ENCODE measurements around the gene ERP29. TPM values are rescaled to one million over a fixed set of nuclear protein-coding genes. Genes with fewer than 3 reads are reported as not detected.
"Not testable (repeated sequence)": the region's sequence is repeated elsewhere in the genome, so short reads cannot be mapped to it uniquely, and the experiment has no call there.

The ERP29 gene
- total RNA-seq, 1 donor from 2014 or later: 95.8 TPM

DNA sequence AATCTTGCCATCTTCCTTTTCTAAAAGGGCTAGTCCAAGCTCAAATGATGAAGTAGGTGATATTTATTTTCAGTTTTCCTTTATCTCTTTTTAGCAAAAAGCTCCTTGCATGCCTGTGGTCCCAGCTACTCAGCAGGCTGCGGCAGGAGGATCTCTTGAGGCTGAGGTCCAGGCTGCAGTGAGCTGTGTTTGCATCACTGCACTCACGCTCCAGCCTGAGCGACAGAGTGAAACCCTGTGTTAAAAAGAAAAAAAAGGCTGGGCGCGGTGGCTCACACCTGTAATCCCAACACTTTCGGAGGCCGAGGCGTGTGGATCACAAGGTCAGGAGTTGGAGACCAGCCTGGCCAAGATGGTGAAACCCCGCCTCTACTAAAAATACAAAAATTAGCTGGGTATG lies 5.3 kb upstream of the ERP29 start:
- Histone ChIP-seq H3K4me3 (ENCODE audit: low read depth, low read length) (no peak overlapping the region), H3K27me3 (ENCODE audit: control insufficient read depth, insufficient read depth, low read length) (no peaks in the 10 kb centered on the region), H3K36me3 (ENCODE audit: control insufficient read depth, insufficient read depth, low read length) (no peaks in the 10 kb centered on the region)
- TF ChIP-seq, protein P1, sequence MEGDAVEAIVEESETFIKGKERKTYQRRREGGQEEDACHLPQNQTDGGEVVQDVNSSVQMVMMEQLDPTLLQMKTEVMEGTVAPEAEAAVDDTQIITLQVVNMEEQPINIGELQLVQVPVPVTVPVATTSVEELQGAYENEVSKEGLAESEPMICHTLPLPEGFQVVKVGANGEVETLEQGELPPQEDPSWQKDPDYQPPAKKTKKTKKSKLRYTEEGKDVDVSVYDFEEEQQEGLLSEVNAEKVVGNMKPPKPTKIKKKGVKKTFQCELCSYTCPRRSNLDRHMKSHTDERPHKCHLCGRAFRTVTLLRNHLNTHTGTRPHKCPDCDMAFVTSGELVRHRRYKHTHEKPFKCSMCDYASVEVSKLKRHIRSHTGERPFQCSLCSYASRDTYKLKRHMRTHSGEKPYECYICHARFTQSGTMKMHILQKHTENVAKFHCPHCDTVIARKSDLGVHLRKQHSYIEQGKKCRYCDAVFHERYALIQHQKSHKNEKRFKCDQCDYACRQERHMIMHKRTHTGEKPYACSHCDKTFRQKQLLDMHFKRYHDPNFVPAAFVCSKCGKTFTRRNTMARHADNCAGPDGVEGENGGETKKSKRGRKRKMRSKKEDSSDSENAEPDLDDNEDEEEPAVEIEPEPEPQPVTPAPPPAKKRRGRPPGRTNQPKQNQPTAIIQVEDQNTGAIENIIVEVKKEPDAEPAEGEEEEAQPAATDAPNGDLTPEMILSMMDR (IDR thresholded peaks at IDR 0.05; ENCODE audit: insufficient read depth, low read length, poor library complexity, severe bottlenecking): no peak
- no peak for DNase-seq (ENCODE audit: low read depth)

DNA sequence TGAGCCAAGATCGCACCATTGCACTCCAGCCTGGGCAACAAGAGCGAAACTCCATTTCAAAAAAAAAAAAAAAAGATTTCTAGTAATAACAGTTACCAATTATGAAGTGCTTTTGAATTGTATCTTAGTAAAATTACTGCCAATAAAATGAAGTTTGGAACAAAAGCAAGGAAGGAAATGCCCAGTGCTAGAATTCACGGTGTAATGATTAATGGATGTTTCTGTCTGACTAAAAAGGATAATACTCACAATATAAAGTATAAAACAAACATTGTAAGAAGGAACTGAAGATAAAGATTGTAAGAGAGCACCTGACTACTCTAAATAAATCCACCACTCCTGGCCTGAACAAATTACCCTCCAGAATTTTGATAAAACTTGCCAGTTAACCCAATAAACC lies 4.3 kb upstream of the ERP29 start:
- TF ChIP-seq, protein P1 (IDR thresholded peaks at IDR 0.05; ENCODE audit: insufficient read depth, low read length, poor library complexity, severe bottlenecking): no peak

DNA sequence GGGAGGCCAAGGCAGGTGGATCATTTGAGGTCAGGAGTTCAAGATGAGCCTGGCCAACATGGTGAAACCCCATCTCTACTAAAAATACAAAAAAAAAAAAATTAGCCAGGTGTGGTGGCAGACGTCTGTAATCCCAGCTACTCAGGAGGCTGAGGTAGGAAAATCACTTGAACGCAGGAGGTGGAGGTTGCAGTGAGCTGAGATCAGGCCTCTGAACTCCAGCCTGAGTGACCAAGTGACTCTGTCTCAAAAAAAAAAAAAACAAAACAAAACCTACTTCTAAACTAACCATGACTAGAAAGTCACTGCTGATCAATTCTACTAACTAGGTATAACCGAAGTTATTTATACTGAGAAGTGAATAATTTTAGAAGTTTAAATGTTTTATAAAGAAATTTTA lies 3.6 kb upstream of the ERP29 start:
- H3K4me3 ChIP-seq (ENCODE audit: low read depth, low read length); H3K27me3 ChIP-seq (ENCODE audit: control insufficient read depth, insufficient read depth, low read length); DNase-seq (ENCODE audit: low read depth); H3K36me3 ChIP-seq (ENCODE audit: control insufficient read depth, insufficient read depth, low read length): not testable (repeated sequence)

More for the DNA sequence above, 4.3 kb upstream of the ERP29 start:
- DNase-seq (ENCODE audit: low read depth): no peak
- H3K27me3 ChIP-seq (ENCODE audit: control insufficient read depth, insufficient read depth, low read length): no peaks in the 10 kb centered on the region
- no peak overlapping the region for H3K4me3 ChIP-seq (ENCODE audit: low read depth, low read length)
- H3K36me3 ChIP-seq (ENCODE audit: control insufficient read depth, insufficient read depth, low read length): no peaks in the 10 kb centered on the region

DNA sequence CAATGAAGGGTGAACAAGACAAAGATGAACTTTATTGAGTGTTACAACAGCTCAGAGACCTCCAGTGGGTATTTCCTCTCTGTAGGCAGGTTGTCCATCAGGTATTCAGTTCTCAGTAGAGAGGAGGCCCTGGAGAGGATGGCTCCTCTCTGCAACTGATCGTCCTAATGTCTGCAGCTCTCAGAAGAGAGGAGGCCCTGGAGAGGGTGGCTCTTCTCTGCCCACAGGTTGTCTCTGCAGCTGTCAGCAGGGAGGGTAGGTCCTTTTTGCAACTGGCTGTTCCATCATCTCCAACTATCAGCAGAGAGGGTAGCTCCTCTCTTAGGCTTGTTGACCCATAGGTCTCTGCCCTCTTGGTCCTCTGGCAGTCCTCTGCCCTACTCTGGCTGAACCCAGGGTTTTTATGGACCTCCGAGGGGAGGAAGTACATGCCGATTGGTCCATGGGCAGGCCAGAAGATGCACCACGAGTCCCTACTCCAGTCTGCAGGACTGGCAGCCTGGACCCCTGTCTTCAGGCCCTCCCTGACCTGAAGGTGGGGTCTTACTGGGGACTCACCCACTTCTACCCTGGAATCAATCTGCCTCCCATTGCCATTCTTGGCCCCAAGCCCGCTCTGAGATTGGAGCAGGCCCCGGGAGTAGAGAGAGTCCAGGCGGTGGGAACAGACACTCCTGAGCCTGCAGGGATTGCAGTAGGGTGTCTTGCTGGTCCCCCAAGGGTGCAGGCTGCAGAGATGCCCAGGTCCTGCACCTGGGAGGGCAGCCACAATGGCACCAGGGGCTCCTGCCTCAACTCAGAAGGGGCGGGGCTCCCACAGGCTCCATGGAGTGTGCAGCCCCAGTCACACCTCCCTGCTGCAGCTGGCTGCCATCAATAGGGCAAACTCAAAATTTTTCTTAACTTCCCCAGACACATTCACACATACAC lies 2.5 kb upstream of the ERP29 start:
- no peak for DNase-seq (ENCODE audit: low read depth)
- no peaks in the 10 kb centered on the region for H3K36me3 ChIP-seq (ENCODE audit: control insufficient read depth, insufficient read depth, low read length)
- H3K4me3 ChIP-seq (ENCODE audit: low read depth, low read length): no peak overlapping the region
- no peaks in the 10 kb centered on the region for H3K27me3 ChIP-seq (ENCODE audit: control insufficient read depth, insufficient read depth, low read length)
- TF ChIP-seq, protein P1 (IDR thresholded peaks at IDR 0.05; ENCODE audit: insufficient read depth, low read length, poor library complexity, severe bottlenecking): no peak

DNA sequence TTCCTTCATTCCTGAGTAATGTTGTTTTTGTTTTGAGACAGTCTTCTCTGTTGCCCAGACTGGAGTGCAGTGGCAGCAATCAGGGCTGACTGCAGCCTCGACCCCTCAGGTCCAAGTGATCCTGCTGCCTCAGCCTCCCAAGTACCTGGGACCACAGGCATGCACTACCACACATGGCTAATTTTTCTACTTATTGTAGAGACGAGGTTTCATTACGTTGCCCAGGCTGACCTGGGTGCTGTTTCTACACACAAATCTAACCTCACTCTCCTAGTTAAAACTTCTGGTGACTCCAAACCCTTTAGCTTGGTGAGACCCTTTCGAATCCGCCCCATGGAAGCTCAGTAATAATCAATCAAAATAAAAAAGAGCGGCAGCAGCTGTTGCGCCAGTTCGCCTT lies 1.5 kb upstream of the ERP29 start:
- DNase-seq (ENCODE audit: low read depth): no peak
- Histone ChIP-seq H3K27me3 (ENCODE audit: control insufficient read depth, insufficient read depth, low read length) (no peaks in the 10 kb centered on the region), H3K36me3 (ENCODE audit: control insufficient read depth, insufficient read depth, low read length) (no peaks in the 10 kb centered on the region), H3K4me3 (ENCODE audit: low read depth, low read length) (no peak overlapping the region)
- TF ChIP-seq, protein P1 (IDR thresholded peaks at IDR 0.05; ENCODE audit: insufficient read depth, low read length, poor library complexity, severe bottlenecking): no peak

DNA sequence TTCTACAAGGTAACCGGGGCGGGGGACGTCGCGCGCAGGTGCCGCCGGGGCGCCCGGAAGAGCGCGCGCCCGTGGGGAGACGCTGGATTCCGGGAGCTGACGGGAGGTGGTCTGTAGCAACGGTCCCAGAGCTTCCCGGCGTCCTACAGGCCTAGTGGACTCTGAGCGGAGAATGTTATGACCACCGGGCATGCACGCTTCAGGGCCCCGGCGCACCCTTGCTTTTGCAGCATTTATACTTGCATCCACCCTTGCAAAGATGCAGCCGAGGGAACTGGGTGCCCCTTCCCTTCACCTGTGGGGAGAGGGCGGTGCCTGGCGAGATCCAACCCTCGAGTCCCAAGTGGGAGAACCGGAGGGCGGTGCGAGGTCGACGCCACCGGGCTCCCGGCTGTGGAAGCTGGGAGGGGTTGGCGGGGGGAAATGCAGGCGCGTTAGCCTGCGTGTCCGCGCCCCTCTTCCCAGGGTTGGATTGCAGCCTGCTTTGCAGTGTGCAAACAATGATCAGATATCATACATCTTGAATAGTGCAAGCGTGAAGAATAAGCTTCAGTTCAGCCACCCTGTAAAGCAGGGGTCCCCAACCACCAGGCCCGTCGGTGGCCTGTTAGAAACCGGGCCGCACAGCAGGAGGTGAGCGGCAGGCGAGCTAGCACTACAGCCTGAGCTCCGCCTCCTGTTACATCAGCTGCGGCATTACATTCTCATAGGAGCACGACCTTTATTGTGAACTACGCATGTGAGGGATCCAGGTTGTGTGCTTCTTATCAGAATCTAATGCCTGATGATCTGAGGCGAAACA lies 576 bp downstream of the ERP29 start:
- Histone ChIP-seq H3K27me3 (ENCODE audit: control insufficient read depth, insufficient read depth, low read length) (no peaks in the 10 kb centered on the region), H3K4me3 (ENCODE audit: low read depth, low read length) (peak overlapping the region; percentile 84), H3K36me3 (ENCODE audit: control insufficient read depth, insufficient read depth, low read length) (no peaks in the 10 kb centered on the region)
- TF ChIP-seq, protein P1 (IDR thresholded peaks at IDR 0.05; ENCODE audit: insufficient read depth, low read length, poor library complexity, severe bottlenecking): no peak
- peak; percentile 49 for DNase-seq (ENCODE audit: low read depth)
